GM18909 (cell line): ENCODE data around the gene C1orf74.

Experiments
- ATAC-seq: cut with Tn5 transposase; IDR thresholded peaks from one replicate; pipeline ENCODE4 v1.9.1; 2021; ENCODE audit warnings: mild to moderate bottlenecking; ENCODE audit not compliant: unreplicated experiment, poor library complexity

Gene C1orf74

DNA sequence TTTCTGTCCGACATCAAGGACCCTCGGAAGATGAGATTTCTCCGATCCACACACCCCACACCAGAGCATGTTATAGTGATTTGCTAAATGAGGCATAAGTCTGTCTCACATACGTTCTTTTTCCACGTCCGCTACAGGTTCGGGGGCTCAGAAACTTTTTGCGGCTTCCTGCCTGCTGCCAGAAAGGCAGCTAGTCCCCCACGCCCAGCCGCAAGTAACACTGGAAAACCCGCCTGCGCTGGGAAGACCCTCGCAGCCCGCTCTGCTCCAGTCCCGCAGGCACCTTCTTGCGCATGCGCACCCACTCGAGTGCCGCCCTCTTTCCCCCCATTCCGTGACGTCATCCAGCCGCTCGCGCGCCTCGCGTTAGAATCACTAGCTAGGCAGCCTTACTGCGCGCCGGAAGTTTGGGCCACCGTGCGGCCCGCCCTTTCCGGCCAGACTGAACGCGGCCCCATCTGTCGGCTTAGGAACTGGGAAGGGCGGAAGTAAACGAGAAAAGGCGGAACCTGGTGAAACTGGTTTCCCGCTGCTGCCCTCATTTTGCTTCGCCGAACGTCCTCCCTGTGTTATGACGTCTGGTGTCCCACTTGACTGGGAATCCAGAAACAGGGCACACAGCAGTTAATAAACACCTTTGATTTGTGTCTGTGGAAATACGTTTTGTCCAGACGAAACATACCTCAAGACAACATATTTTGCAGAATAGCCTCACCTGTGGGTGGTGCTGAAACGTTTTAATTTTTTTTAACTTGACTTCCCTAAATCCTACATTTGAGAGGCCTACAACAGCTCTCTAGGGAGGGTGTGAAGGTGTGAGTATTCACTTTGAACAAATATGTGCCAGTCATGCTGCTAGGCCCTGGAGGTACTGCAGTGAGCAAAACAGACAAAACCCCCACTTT, at the start of gene C1orf74:
Gene C1orf74 (minus strand): TSS at position 295 of the 905 bp plus-strand sequence. CDS start 925 bp downstream, outside the sequence.
- ATAC-seq: peak; percentile 99

DNA sequence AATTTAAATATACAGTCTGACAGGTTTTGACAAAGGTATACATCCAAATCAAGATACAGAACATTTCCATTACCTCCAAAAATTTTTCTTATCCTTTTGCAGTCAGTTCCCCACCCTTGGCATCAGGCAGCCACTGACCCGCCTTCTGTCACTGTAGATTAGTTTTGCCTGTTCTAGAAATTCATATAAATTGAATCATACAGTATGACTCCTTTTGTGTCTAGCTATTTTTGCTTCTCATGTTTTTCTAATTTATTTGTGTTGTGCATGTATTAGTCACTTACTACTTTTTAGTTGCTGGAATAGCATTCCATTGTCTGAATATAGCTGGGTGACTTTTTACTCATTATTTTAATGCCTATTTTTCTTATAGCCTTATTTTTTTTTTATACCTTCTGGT, 47.3 kb upstream of the C1orf74 start:
- ATAC-seq: no peak

DNA sequence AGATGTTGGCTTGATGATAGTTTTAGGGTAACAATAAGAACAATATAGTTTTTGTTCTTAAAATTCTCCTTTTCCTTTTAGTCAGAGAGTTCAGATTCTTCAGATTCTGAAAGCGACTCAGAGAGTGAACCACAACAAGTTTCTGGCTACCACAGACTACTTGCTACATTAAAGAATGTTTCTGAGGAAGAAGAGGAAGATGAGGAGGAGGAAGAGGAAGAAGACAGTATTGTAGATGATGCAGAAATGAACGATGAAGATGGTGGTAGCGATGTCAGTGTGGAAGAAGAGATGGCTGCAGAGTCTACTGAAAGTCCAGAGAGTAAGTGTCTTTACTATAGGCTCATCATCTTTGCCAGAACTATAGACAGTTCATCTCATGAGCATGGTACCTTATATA, 46.4 kb upstream of the C1orf74 start:
- ATAC-seq: no peak

GRCh38 chr1:209829716-209830115, 45.4 kb upstream of the C1orf74 start:
- ATAC-seq: no peak

GRCh38 chr1:209827384-209828262, 43.3 kb upstream of the C1orf74 start, which contains the start of gene UTP25:
TSS of gene UTP25 (plus strand) at chr1:209827972. CDS start at chr1:209828064, 92 bp downstream.
- peak; percentile 93 for ATAC-seq

- ATAC-seq: no peak
Measured at GRCh38 chr1:209825591-209826434, 41.5 kb upstream of the C1orf74 start.

DNA sequence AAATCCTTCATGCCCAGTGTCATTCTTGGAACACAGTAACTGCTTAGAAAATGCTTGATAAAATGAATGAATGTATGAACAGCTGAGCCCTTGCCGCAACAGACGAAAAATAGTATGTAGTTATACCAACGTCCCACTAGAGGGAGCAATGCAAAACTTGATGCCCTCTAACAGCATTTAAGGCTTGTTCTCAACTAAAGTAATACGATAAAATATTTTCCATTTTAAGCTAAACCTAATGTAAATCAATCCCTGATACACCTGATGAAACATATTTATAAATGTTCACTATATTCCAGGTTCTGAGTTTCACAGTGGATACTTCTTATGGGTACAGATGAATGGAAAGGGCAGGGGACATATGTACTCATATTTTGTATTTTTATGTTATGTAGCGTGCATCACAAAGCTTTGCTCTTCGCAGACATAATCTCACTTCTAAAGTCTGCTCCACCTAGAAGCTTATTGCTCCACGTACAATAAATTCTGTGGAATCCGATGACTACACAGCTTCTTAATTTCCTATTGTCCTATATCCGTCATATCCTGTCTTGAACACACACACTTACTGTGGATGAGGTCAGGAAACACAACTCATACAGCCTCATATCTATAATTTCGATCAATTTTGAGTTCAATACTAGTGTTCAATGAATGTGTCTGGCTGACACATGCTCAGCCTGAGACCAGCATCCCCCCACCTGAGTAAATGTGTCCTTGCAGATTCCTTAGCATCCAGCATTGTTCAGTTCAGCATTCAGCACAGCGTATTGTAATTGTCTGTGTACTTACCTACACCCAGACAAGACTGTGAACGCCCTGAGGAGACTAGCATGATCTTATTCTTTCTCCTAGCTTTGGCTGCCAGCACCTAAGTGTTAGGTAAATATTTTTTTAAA, 39.0 kb upstream of the C1orf74 start:
- ATAC-seq: peak; percentile 40

DNA sequence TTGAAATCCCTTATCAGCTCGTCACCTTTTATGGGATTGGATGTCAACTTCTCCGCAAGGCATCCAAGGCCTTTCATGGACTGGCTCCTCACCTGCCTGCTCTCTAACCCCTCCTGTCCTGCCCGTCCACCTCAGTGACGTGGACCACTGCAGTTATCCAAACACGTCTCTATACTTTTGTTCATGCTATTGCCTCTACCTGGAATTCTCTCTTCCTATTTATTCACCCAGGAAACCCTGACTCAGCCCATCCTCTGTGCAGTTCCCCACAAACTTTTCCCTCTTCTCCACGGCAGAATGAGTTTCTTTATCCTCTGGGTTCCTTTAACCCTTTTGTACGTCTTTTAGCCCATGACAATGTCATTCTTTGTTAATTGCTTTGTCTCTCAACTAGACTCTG, 38.3 kb upstream of the C1orf74 start:
- ATAC-seq: no peak

DNA sequence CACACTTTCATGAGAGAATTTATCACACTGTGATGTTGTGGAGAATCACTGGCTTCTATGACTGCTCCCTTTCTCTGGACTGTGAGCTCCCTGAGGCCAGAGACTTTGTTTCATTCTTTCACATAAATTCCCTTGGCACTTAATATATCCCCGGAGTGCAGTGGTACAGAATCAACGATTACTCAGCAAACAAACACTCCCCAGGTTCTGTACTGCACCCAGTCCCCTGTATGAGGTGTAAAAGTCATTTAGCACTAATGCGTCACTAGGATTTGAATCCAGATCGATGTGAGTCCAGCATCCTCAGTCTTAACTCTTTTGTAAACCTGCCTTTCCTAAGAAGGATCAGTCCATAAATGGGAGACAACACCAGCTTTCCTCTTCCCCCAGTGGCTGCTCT, 36.6 kb upstream of the C1orf74 start:
- ATAC-seq: no peak

- no peak for ATAC-seq
Measured at GRCh38 chr1:209819058-209819457, 34.7 kb upstream of the C1orf74 start.

GRCh38 chr1:209817691-209818090, 33.3 kb upstream of the C1orf74 start:
- no peak for ATAC-seq

- ATAC-seq: no peak
Measured at GRCh38 chr1:209816923-209817322, 32.6 kb upstream of the C1orf74 start.

DNA sequence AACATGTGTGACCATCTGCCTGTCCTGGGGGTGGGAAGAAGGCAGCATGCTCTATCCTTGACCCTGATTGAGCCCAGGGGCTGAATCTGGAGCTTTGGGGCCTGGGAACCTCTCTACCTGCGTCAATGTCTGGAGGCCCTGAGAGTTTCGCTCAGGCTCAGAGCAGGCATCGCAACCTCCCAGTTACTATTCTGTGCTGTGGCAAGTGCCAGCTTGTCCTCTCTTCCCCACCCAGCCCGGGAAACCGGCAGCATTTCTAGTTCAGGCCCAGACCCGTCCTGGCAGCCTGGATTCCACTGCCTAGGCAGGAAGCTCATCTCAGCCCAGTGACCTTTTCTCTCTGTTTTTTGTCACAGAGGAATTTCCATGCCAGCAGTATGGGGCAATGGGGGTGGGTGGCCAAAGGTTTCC, 31.6 kb upstream of the C1orf74 start:
- ATAC-seq: no peak

DNA sequence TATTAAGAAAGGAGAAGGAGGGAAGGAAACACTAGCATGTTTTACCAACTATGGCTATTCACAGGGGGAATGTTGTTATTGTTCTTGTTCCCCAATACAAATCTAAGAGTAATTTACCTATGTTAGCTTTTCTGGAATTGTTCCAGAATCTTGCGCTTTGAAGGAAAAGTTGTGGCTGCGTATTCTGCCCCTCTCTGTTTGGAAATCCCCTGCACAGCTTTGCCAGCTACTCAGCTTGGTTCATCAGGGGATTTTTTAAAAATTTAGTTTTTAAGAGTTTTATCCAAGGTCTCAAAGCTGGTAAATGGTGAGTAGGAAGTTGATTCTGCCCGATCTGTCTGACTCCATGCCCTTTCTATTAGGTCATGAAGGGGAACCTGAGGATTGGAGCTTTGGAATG, 31.1 kb upstream of the C1orf74 start:
- no peak for ATAC-seq

GRCh38 chr1:209813902-209814301, 29.5 kb upstream of the C1orf74 start:
- ATAC-seq: no peak

GRCh38 chr1:209810783-209811182, 26.4 kb upstream of the C1orf74 start:
- no peak for ATAC-seq

DNA sequence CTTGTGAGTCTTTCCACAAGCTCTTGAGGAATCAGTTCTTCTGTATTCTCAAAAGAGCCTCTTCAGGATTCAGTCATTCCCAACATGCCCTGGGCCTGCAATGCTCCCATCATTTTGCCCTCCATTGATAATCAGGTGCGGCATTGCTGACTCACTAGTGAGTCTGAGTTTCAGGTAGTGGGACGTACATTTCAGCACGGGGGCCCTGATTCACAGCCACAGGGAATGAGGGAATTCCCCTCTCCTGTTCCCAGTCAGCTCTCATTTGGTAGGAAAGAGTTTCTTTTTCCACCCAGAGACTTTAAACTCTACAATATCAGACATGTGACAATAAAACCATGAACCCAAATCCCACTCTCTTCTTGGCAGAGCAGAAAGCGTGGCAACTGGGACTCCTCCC, 25.3 kb upstream of the C1orf74 start:
- ATAC-seq: no peak

GRCh38 chr1:209808059-209808581, 23.8 kb upstream of the C1orf74 start:
- no peak for ATAC-seq

DNA sequence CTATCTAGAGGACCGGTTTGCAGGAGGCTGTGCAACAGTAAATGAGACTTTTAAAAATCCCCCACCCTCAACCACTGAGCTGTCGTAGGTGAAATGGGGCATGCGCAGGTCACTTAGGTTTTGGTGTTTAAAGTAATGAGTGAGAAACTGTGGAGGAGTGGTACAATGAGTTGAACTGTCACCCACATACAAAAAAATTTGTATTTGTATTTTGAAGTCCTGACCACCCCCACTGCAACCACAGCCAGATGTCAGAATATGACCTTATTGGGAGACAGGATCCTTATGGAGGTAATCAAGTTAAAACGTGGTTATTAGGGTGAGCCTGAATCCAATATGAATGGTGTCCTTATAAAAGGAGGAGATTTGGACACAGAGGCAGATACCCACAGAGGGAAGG, 23.1 kb upstream of the C1orf74 start:
- ATAC-seq: no peak
